Right lobe of liver (tissue), 6 donors: ENCODE data around the gene B4GALT2. TPM values are rescaled to one million over a fixed set of nuclear protein-coding genes. Genes with fewer than 3 reads are reported as not detected.

Source experiments
- ATAC-seq, 4 donors: fragments of 200-7000 bp; cut with Tn5 transposase; one replicate each; pipeline ENCODE4 v1.9.1; 2020; ENCODE audit warnings: mild to moderate bottlenecking in 4 of 4, moderate library complexity in 4 of 4
- DNase-seq, 3 donors: peaks; one replicate each; pipeline ENCODE4 v3.0.0-alpha.2; 2020
- H3K27ac ChIP-seq, 3 donors: fragments of 200-600 bp; one replicate each; pipeline ENCODE4 v1.8.0; 2022
- H3K27me3 ChIP-seq, 2 donors: fragments of 200-600 bp; one replicate each; pipeline ENCODE4 v1.8.0; 2022
- H3K36me3 ChIP-seq, 4 donors: fragments of 200-600 bp; sonication (generic) in 1 of 4; one replicate each; pipeline versions ENCODE4 v1.5.1 to v1.8.0; 2017 to 2022; ENCODE audit warnings: control low read depth in 1 of 4
- H3K4me1 ChIP-seq, 4 donors: fragments of 200-600 bp; sonication (generic) in 1 of 4; one replicate each; pipeline versions ENCODE4 v1.5.1 to v1.8.0; 2017 to 2022; ENCODE audit warnings: control low read depth in 1 of 4
- H3K4me3 ChIP-seq, 3 donors: fragments of 200-600 bp; one replicate each; pipeline ENCODE4 v1.8.0; 2022
- H3K9me3 ChIP-seq, 4 donors: fragments of 200-600 bp; sonication (generic) in 1 of 4; one replicate each; pipeline versions ENCODE4 v1.5.1 to v1.8.0; 2017 to 2022; ENCODE audit warnings: control low read depth in 1 of 4
- POLR2A ChIP-seq: fragments of 450-650 bp; IDR thresholded peaks from one replicate; pipeline ENCODE4 v1.6.1; 2017; ENCODE audit warnings: antibody characterized with exemption, mild to moderate bottlenecking
- WGBS: methylation state at CpG from one replicate; pipeline ENCODE4 v1.1.6; 2018; ENCODE audit warnings: low coverage, low lambda C conversion rate; ENCODE audit not compliant: insufficient coverage; ENCODE audit errors: missing lambda C conversion rate; 5-methylcytosine and 5-hydroxymethylcytosine counted together
- intact Hi-C, 2 donors: fragments of 100-400 bp; cut with DNase I; formaldehyde crosslinking; loops; one replicate each; pipeline versions ENCODE4 v1.11.2 to v1.14.1; 2022
- total RNA-seq, 6 experiments: library from RNA; depleted of rRNA in 2 of 6; stranded (reverse); fragments of >200 nt in 2 of 6; fragmentation: NEBNext Ultra II Directional in 3 of 6; extraction: Animal tissue kit (Norgen Biotek cat#: 25700) in 3 of 6; gene quantifications; one replicate each; pipeline versions ENCODE4 v1.1.0 to v1.2.4, GENCODE V29; 2016 to 2023
- TF ChIP-seq, protein P1 (sequence below), 4 donors: fragments of 200-600 bp in 3 of 4; fragments of 450-650 bp in 1 of 4; IDR thresholded peaks; one replicate each; pipeline versions ENCODE4 v1.5.1 to v1.8.0; 2016 to 2022; ENCODE audit warnings: antibody characterized with exemption in 4 of 4, mild to moderate bottlenecking in 2 of 4
- donor health status: DM: no; HTN: yes; CAD: no.
- donor health status: DM: no; HTN: no; CAD: no.
- donor health status: DM: no; HTN: no; CAD: no.
- donor health status: DM: no; HTN: yes; CAD: no.
- donor health status: DM: no; HTN: yes; CAD: no.

Gene B4GALT2
- total RNA-seq, 6 experiments from 2014 or later: 13.4 to 49.5 (median 18.5) TPM

DNA sequence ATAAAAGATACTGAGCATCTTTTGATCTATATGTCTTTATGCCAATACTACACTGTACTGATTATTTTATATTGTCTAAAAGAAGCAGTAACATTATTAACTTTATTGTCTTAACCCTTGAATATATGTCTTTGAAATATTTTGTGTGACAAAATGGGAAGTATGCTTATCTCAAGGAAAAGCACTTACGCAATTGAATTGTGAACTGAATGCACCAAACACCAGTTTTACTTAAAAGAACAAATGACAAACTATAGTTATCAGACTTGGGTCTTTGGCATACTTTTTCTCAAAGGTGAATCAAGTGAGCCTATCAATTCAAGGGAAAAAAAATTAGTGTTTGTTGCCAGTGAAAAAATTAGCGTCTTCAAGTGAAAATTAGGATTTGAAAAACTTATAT is 61.4 kb downstream of the B4GALT2 start:
- Histone ChIP-seq H3K36me3 (no peaks in the 10 kb centered on the region), H3K4me3 (no peak overlapping the region), H3K27ac (no peak overlapping the region), H3K4me1 (no peaks in the 10 kb centered on the region), H3K9me3 (no peaks in the 10 kb centered on the region), H3K27me3 (no peaks in the 10 kb centered on the region)
- WGBS: 54% methylated on average over 2 of the region's 2 CpGs
- intact Hi-C loops: loop anchor here in 1 of 2 donors (5.0 kb wide), 1 partner anchor 278 kb away; no protein-coding TSS in a partner anchor
- TF ChIP-seq, protein P1, sequence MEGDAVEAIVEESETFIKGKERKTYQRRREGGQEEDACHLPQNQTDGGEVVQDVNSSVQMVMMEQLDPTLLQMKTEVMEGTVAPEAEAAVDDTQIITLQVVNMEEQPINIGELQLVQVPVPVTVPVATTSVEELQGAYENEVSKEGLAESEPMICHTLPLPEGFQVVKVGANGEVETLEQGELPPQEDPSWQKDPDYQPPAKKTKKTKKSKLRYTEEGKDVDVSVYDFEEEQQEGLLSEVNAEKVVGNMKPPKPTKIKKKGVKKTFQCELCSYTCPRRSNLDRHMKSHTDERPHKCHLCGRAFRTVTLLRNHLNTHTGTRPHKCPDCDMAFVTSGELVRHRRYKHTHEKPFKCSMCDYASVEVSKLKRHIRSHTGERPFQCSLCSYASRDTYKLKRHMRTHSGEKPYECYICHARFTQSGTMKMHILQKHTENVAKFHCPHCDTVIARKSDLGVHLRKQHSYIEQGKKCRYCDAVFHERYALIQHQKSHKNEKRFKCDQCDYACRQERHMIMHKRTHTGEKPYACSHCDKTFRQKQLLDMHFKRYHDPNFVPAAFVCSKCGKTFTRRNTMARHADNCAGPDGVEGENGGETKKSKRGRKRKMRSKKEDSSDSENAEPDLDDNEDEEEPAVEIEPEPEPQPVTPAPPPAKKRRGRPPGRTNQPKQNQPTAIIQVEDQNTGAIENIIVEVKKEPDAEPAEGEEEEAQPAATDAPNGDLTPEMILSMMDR (IDR thresholded peaks at IDR 0.05): no peak
- no peak for TF ChIP-seq POLR2A
- no peak for DNase-seq
- ATAC-seq: no peak

Other genes with a start within 250 kb of the B4GALT2 start
- under 1 TPM in 3 of 6 experiments, not detected in 3; 0.31 to 0.32 (median 0.31) TPM for gene ARTN, start 45.4 kb upstream of the B4GALT2 start, total RNA-seq
- 10 to 100 TPM; 12.4 to 18.9 (median 14.8) TPM for gene IPO13, start 32.3 kb upstream of the B4GALT2 start, total RNA-seq
- 10 to 100 TPM in 5 of 6 experiments, 1 to 10 TPM in 1; 8.9 to 27.5 (median 12.0) TPM for gene DPH2, start 9.2 kb upstream of the B4GALT2 start, total RNA-seq
- gene ATP6V0B, start 4.2 kb upstream of the B4GALT2 start, total RNA-seq: 100 to 1,000 TPM in 2 of 6 experiments, 10 to 100 TPM in 4; 64.4 to 142 (median 76.9) TPM
- 1 to 10 TPM; 2.2 to 8.4 (median 3.5) TPM for gene CCDC24, start 12.4 kb downstream of the B4GALT2 start, total RNA-seq
- 1 to 10 TPM in 4 of 6 experiments, under 1 TPM in 2; 0.78 to 2.2 (median 1.9) TPM for gene SLC6A9, start 52.3 kb downstream of the B4GALT2 start, total RNA-seq
- not detected for gene KLF17, start 139.6 kb downstream of the B4GALT2 start, total RNA-seq
- gene KLF18, start 162.4 kb downstream of the B4GALT2 start, total RNA-seq: not detected
- 10 to 100 TPM; 16.2 to 27.8 (median 23.3) TPM for gene DMAP1, start 234.3 kb downstream of the B4GALT2 start, total RNA-seq